HepG2 (cell line): ENCODE measurements around the gene COPB2. TPM values are rescaled to one million over a fixed set of nuclear protein-coding genes. Genes with fewer than 3 reads are reported as not detected.

Source experiments
- ATF1 ChIP-seq: IDR thresholded peaks from 2 replicates; pipeline ENCODE4 v1.6.1; 2016; ENCODE audit warnings: mild to moderate bottlenecking, control low read depth
- GABPB1 ChIP-seq: IDR thresholded peaks from 2 replicates; pipeline ENCODE4 v1.6.1; 2016; ENCODE audit warnings: mild to moderate bottlenecking, missing genetic modification reagents, moderate library complexity, missing compliant biosample characterization
- GPN1 ChIP-seq: sonication (generic); formaldehyde crosslinking; IDR thresholded peaks from 2 replicates; pipeline ENCODE4 v1.5.1; 2020; ENCODE audit warnings: missing genetic modification reagents, borderline replicate concordance
- ISL2 ChIP-seq: sonication (generic); formaldehyde crosslinking; IDR thresholded peaks from 2 replicates; pipeline ENCODE4 v1.5.0; 2020; ENCODE audit warnings: missing genetic modification reagents
- KAT2B ChIP-seq: fragments of 150-350 bp; IDR thresholded peaks from 2 replicates; pipeline ENCODE4 v1.6.1; 2014; ENCODE audit warnings: low read depth, low read length, borderline replicate concordance
- MED8 ChIP-seq: sonication (generic); formaldehyde crosslinking; IDR thresholded peaks from 2 replicates; pipeline ENCODE4 v1.8.1; 2023; ENCODE audit warnings: mild to moderate bottlenecking, missing genetic modification reagents; ENCODE audit not compliant: insufficient replicate concordance
- MTA1 ChIP-seq: sonication (generic); formaldehyde crosslinking; IDR thresholded peaks from 2 replicates; pipeline ENCODE4 v1.4.0; 2020; ENCODE audit warnings: missing genetic modification reagents, mild to moderate bottlenecking, borderline replicate concordance
- NCOA2 ChIP-seq: sonication (generic); formaldehyde crosslinking; IDR thresholded peaks from 2 replicates; pipeline ENCODE4 v1.8.0; 2022; ENCODE audit warnings: inconsistent platforms
- SCMH1 ChIP-seq: sonication (generic); formaldehyde crosslinking; IDR thresholded peaks from 2 replicates; pipeline ENCODE4 v1.9.0; 2021; ENCODE audit warnings: missing genetic modification reagents, mild to moderate bottlenecking, borderline replicate concordance
- ZNF180 ChIP-seq: sonication (generic); formaldehyde crosslinking; IDR thresholded peaks from 2 replicates; pipeline ENCODE4 v1.4.0; 2020; ENCODE audit warnings: low read depth, missing genetic modification reagents, borderline replicate concordance
- ZNF235 ChIP-seq: sonication (generic); formaldehyde crosslinking; IDR thresholded peaks from 2 replicates; pipeline ENCODE4 v1.8.1; 2023; ENCODE audit warnings: mild to moderate bottlenecking, missing genetic modification reagents, borderline replicate concordance
- ZNF619 ChIP-seq: sonication (generic); formaldehyde crosslinking; IDR thresholded peaks from 2 replicates; pipeline ENCODE4 v1.4.0; 2020; ENCODE audit warnings: mild to moderate bottlenecking, missing genetic modification reagents
- polyA plus RNA-seq, 8 experiments: library from polyadenylated mRNA; depleted of rRNA in 3 of 8; stranded (reverse) in 7 of 8; unstranded in 1 of 8; fragments of >200 nt; fragmentation: Illumina TruSeq in 4 of 8; extraction: Trizol in 4 of 8; gene quantifications; 2 replicates each; pipeline versions ENCODE4 v1.2.1 to v1.2.3, GENCODE V29; 2011 to 2016; ENCODE audit warnings: low read depth in 4 of 8, missing spikeins in 1 of 8, mixed read lengths in 1 of 8; ENCODE audit not compliant: insufficient read depth in 1 of 8
- total RNA-seq, 5 experiments: library from RNA; depleted of rRNA; stranded (reverse); fragments of >200 nt; fragmentation: Illumina TruSeq; extraction: Trizol; gene quantifications; 2 replicates each; pipeline ENCODE4 v1.2.3, GENCODE V29; 2016; ENCODE audit warnings: low read depth in 1 of 5
- TF ChIP-seq, protein P1 (sequence below): sonication (generic); formaldehyde crosslinking; IDR thresholded peaks from 2 replicates; pipeline ENCODE4 v1.4.0; 2020; ENCODE audit warnings: missing genetic modification reagents, mild to moderate bottlenecking, borderline replicate concordance
- TF ChIP-seq, protein P2 (sequence below): sonication (generic); formaldehyde crosslinking; IDR thresholded peaks from 2 replicates; pipeline ENCODE4 v1.4.0; 2020; ENCODE audit warnings: mild to moderate bottlenecking, missing genetic modification reagents, borderline replicate concordance
- TF ChIP-seq, protein P3 (sequence below): IDR thresholded peaks from 2 replicates; pipeline ENCODE4 v1.6.1; 2012; ENCODE audit warnings: inconsistent platforms
- TF ChIP-seq, protein P4 (sequence below): sonication (generic); formaldehyde crosslinking; IDR thresholded peaks from 2 replicates; pipeline ENCODE4 v1.4.0; 2020; ENCODE audit warnings: mild to moderate bottlenecking, missing genetic modification reagents
- TF ChIP-seq, protein P5 (sequence below): sonication (generic); formaldehyde crosslinking; IDR thresholded peaks from 2 replicates; pipeline ENCODE4 v1.8.1; 2023; ENCODE audit warnings: mild to moderate bottlenecking, missing genetic modification reagents

COPB2 gene
- total and polyA plus RNA-seq, 2 of the 13 experiments (the other 11 are each of a cell fraction or from before 2014, with no cell fraction given) = 83.3 to 217 TPM

DNA sequence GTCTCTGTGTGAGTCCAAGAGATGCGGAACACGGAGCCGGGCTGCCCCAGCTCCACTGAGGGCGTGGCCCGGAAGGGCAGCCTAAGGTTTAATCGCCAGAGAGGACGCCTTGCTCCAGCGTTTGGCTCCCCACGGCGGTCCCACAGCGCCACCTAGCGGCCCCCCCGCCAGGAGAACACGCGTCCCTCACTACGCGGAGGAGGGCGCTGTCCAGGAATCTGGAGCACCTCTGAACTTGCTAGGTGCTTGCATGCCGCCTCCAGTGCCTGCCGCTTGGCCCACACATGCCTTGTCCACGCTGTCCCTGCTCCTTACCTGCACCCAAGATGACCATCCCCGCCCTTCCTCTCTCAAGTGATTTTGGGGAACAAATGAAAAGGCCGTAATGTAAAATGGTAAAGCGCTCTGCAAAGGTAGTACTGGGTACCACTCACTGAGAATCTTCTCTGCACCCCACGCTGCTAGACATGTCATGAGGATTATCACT, 60.0 kb downstream of the COPB2 start (continued):
- TF ChIP-seq ZNF180 (CRISPR knock-in tag) (no peak), ATF1 (no peak), ZNF619 (CRISPR knock-in tag) (peak; percentile 59; the same call in 1 of the 2 replicates), ZNF235 (no peak), GPN1 (no peak), ISL2 (no peak), SCMH1 (CRISPR knock-in tag) (no peak), MED8 (CRISPR knock-in tag) (no peak), NCOA2 (no peak; the same call in 1 of the 2 replicates), KAT2B (no peak), MTA1 (no peak), GABPB1 (peak; percentile 79)
- TF ChIP-seq, protein P1, sequence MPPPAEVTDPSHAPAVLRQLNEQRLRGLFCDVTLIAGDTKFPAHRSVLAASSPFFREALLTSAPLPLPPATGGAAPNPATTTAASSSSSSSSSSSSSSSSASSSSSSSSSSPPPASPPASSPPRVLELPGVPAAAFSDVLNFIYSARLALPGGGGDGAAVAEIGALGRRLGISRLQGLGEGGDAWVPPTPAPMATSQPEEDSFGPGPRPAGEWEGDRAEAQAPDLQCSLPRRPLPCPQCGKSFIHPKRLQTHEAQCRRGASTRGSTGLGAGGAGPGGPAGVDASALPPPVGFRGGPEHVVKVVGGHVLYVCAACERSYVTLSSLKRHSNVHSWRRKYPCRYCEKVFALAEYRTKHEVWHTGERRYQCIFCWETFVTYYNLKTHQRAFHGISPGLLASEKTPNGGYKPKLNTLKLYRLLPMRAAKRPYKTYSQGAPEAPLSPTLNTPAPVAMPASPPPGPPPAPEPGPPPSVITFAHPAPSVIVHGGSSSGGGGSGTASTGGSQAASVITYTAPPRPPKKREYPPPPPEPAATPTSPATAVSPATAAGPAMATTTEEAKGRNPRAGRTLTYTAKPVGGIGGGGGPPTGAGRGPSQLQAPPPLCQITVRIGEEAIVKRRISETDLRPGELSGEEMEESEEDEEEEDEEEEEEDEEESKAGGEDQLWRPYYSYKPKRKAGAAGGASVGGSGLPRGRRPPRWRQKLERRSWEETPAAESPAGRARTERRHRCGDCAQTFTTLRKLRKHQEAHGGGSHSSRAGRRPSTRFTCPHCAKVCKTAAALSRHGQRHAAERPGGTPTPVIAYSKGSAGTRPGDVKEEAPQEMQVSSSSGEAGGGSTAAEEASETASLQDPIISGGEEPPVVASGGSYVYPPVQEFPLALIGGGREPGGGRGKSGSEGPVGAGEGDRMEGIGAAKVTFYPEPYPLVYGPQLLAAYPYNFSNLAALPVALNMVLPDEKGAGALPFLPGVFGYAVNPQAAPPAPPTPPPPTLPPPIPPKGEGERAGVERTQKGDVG (CRISPR knock-in tag) = 0 out of 2 replicates have a peak, but pooled peaks have one; percentile 30
- TF ChIP-seq, protein P2, sequence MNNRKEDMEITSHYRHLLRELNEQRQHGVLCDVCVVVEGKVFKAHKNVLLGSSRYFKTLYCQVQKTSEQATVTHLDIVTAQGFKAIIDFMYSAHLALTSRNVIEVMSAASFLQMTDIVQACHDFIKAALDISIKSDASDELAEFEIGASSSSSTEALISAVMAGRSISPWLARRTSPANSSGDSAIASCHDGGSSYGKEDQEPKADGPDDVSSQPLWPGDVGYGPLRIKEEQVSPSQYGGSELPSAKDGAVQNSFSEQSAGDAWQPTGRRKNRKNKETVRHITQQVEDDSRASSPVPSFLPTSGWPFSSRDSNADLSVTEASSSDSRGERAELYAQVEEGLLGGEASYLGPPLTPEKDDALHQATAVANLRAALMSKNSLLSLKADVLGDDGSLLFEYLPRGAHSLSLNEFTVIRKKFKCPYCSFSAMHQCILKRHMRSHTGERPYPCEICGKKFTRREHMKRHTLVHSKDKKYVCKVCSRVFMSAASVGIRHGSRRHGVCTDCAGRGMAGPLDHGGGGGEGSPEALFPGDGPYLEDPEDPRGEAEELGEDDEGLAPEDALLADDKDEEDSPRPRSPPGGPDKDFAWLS (CRISPR knock-in tag) = no peak
- TF ChIP-seq, protein P3, sequence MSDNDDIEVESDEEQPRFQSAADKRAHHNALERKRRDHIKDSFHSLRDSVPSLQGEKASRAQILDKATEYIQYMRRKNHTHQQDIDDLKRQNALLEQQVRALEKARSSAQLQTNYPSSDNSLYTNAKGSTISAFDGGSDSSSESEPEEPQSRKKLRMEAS = peak; percentile 72; the same call in 1 of the 2 replicates
- TF ChIP-seq, protein P4, sequence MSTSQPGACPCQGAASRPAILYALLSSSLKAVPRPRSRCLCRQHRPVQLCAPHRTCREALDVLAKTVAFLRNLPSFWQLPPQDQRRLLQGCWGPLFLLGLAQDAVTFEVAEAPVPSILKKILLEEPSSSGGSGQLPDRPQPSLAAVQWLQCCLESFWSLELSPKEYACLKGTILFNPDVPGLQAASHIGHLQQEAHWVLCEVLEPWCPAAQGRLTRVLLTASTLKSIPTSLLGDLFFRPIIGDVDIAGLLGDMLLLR (CRISPR knock-in tag) = 0 out of 2 replicates have a peak, but pooled peaks have one; percentile 29
- TF ChIP-seq, protein P5, sequence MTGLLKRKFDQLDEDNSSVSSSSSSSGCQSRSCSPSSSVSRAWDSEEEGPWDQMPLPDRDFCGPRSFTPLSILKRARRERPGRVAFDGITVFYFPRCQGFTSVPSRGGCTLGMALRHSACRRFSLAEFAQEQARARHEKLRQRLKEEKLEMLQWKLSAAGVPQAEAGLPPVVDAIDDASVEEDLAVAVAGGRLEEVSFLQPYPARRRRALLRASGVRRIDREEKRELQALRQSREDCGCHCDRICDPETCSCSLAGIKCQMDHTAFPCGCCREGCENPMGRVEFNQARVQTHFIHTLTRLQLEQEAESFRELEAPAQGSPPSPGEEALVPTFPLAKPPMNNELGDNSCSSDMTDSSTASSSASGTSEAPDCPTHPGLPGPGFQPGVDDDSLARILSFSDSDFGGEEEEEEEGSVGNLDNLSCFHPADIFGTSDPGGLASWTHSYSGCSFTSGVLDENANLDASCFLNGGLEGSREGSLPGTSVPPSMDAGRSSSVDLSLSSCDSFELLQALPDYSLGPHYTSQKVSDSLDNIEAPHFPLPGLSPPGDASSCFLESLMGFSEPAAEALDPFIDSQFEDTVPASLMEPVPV (CRISPR knock-in tag) = no peak
